HG02798 (cell line): ENCODE measurements around the gene NFATC4.
"Not testable (repeated sequence)": the region's sequence is repeated elsewhere in the genome, so short reads cannot be mapped to it uniquely, and the experiment has no call there.

Source experiments
- ATAC-seq: cut with Tn5 transposase; IDR thresholded peaks from one replicate; pipeline ENCODE4 v1.9.1; 2021; ENCODE audit warnings: mild to moderate bottlenecking; ENCODE audit not compliant: unreplicated experiment, poor library complexity

NFATC4 gene

GRCh38 chr14:24367514-24368211 is at the start of gene NFATC4:
NFATC4 (plus strand) TSS chr14:24368184; CDS start chr14:24368341, 157 bp downstream.
- ATAC-seq = no peak

GRCh38 chr14:24321212-24321975 is 46.6 kb upstream of the NFATC4 start:
- no peak for ATAC-seq

- no peak for ATAC-seq
Observed at GRCh38 chr14:24322672-24323071, 45.3 kb upstream of the NFATC4 start.

- no peak for ATAC-seq
Observed at GRCh38 chr14:24323341-24323740, 44.6 kb upstream of the NFATC4 start.

GRCh38 chr14:24324024-24324423 is 44.0 kb upstream of the NFATC4 start:
- ATAC-seq = no peak

- no peak for ATAC-seq
Observed at GRCh38 chr14:24325041-24325530, 42.9 kb upstream of the NFATC4 start.

GRCh38 chr14:24325963-24326362 is 42.0 kb upstream of the NFATC4 start:
- ATAC-seq = no peak

GRCh38 chr14:24327303-24327702 is 40.7 kb upstream of the NFATC4 start:
- no peak for ATAC-seq

- not testable (repeated sequence) for ATAC-seq
Observed at GRCh38 chr14:24327914-24328313, 40.1 kb upstream of the NFATC4 start.

GRCh38 chr14:24329073-24329663 is 38.8 kb upstream of the NFATC4 start:
- no peak for ATAC-seq

- ATAC-seq = no peak
Observed at GRCh38 chr14:24329736-24330135, 38.2 kb upstream of the NFATC4 start.

GRCh38 chr14:24330973-24331674 is 36.9 kb upstream of the NFATC4 start:
- no peak for ATAC-seq

- no peak for ATAC-seq
Observed at GRCh38 chr14:24331731-24332267, 36.2 kb upstream of the NFATC4 start.

- peak; percentile 83 for ATAC-seq
Observed at GRCh38 chr14:24332268-24332993, 35.6 kb upstream of the NFATC4 start.

- no peak for ATAC-seq
Observed at GRCh38 chr14:24334431-24335291, 33.3 kb upstream of the NFATC4 start, which contains the start of gene ADCY4. ADCY4 (minus strand) TSS chr14:24335071; CDS start chr14:24334652, 419 bp downstream.

- ATAC-seq = no peak
Observed at GRCh38 chr14:24335461-24336171, 32.4 kb upstream of the NFATC4 start.

GRCh38 chr14:24337144-24337823 is 30.7 kb upstream of the NFATC4 start:
- ATAC-seq = no peak

- ATAC-seq = no peak
Observed at GRCh38 chr14:24337824-24338175, 30.2 kb upstream of the NFATC4 start.
